CMK (cell line): ENCODE results near the gene ZIC1.

Experiments
- DNase-seq: peaks from one replicate; pipeline ENCODE4 v3.0.0-alpha.2; 2010; ENCODE audit warnings: low read depth

The ZIC1 gene

DNA sequence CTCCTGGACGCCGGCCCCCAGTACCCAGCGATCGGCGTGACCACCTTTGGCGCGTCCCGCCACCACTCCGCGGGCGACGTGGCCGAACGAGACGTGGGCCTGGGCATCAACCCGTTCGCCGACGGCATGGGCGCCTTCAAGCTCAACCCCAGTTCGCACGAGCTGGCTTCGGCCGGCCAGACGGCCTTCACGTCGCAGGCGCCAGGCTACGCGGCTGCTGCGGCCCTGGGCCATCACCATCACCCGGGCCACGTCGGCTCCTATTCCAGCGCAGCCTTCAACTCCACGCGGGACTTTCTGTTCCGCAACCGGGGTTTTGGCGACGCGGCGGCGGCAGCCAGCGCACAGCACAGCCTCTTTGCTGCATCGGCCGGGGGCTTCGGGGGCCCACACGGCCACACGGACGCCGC lies 956 bp downstream of the ZIC1 start:
- DNase-seq = no peak

DNA sequence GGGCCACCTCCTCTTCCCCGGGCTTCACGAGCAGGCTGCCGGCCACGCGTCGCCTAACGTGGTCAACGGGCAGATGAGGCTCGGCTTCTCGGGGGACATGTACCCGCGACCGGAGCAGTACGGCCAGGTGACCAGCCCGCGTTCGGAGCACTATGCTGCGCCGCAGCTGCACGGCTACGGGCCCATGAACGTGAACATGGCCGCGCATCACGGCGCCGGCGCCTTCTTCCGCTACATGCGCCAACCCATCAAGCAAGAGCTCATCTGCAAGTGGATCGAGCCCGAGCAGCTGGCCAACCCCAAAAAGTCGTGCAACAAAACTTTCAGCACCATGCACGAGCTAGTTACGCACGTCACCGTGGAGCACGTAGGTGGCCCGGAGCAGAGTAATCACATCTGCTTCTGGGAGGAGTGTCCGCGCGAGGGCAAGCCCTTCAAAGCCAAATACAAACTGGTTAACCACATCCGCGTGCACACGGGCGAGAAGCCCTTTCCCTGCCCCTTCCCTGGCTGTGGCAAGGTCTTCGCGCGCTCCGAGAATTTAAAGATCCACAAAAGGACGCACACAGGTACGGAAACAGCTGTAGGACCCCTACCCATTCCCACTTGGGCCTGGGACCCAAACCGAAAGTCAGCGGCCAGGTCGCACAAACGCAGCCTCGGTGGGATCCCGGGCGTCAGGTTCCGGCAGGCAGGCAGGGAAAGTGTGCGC lies 1.5 kb downstream of the ZIC1 start:
- DNase-seq = no peak

DNA sequence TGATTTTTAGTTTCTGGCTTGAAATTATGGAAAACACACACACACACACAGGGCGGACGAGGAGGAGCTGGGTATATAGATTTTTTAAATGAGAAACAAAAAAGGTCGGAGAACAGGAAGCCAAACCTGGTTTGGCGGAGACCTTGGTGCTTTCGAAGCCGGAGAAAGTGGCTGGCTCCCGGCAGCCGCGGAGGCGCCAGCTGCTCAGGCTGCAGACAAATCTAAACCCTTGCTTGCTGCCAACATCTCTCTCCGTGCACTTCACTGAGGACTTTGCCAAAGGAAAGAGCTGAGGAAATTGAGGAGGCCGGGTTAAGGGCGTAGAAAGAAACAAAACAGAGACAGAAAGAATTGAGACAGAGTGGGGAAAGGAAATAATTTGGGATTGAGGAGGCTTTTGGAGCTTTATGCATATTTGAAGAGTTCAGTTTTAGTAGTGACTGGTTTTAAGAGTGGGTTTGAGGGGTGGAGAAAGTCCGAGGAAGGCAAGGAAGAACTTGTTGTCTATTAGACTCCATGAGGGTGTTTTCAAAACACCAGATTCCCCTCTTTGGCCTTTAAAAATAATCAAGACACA lies 2.2 kb downstream of the ZIC1 start:
- no peak for DNase-seq

DNA sequence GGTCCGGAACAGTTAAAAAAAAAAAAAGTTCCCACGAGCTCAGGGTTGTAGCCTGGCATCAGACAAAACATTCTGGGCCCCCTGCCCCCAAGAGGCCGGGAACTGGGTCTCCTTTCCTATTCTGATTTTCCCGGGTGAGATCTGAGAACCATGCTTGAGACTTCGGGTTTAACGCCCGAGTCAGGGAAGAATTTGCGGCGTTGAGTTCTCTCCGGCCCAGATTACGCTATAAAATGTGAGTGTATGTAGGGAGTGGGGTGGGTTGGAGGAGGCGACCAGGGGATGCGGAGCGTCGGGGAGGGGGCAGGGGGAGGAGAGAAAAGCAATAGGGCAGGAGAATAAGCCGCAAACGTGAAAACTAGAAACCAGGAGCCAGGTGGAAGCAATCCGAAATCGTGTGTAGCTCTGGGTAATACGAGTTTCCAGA lies 2.7 kb downstream of the ZIC1 start:
- DNase-seq = no peak

DNA sequence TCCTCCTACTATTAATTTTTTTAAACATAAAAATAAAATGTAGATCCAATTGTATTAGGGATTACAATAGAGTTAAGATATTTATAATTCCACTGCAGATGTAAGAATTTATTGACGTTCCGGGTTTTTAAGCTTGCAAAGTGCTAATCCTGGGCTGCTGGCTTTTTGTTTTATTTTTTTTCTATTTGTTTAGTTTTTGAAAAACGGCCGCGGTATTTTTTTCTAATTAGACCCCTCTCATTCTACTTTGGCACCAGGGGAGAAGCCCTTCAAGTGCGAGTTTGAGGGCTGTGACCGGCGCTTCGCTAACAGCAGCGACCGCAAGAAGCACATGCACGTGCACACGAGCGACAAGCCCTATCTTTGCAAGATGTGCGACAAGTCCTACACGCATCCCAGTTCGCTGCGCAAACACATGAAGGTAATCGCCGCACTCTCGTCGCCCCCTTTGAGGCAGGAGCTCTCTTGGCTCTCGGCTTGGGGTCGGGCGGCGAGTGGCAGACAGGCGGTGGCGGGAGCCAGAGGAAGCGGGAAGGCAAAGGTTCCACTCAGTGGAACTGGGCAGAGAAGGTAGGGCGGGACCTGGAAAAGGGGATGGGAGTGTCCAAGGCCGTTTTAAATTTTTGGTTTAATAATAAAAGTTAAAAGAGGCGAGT lies 3.2 kb downstream of the ZIC1 start:
- DNase-seq = no peak

DNA sequence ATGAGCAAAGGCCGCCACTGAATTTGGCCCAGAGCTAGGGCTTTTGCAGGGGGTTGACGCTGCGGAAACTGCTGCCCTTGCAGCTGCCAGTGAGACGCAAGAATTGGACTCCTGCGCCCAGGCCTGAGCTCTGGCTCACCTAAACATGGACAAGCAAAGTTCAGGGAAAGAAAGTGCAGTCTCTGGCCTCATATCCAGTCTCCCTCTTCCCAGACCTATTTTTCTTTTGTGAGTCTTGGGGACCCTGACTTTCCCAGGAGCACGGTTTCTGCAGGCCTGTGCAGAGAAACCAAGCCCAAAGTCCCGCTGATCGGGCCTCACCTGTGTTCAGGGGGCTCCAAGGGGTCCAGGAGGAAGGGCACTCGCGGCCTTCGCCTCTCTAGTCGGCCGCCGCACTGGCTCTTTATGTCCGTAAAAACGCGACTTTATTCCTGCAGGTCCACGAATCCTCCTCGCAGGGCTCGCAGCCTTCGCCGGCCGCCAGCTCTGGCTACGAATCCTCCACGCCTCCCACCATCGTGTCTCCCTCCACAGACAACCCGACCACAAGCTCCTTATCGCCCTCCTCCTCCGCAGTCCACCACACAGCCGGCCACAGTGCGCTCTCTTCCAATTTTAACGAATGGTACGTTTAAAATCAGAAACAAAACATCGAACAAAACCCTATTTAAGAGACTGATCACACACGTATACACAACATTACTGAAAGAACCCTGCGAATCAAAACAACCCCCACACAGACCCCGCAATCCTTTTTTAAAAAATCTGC lies 3.9 kb downstream of the ZIC1 start:
- DNase-seq = no peak

DNA sequence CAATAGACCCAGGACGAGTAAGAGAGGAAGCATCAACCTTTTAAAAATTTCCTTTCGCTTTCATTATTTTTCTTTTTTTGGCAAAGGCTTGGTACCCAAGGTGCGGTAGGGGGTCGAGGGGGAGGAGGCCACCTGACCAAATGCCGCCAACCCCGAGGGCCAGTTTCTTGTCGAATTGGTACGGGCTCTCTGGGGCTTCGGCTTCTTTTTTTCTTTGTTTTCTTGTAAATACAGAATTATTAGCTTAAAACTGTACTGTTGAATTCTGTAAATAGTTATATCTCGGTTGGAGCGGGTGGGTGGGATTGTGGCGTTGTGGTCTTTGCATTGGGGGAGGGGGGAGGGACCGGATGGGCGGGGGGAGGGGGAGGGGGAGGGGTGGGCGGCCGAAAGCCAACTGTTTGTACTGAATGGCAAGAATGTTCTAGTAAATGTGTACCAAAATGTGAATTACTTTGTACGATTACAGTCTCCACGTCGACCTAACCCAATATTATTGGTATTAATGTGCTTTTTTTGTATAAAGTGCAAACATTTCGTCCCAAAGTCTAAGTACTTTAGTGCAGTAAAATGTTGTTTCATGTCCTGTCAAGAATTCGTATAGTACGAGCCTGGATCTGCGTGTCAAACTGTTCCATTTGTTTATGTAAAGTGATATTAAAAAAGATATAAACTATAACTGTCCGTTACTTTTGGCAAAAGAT lies 4.7 kb downstream of the ZIC1 start:
- DNase-seq = no peak

DNA sequence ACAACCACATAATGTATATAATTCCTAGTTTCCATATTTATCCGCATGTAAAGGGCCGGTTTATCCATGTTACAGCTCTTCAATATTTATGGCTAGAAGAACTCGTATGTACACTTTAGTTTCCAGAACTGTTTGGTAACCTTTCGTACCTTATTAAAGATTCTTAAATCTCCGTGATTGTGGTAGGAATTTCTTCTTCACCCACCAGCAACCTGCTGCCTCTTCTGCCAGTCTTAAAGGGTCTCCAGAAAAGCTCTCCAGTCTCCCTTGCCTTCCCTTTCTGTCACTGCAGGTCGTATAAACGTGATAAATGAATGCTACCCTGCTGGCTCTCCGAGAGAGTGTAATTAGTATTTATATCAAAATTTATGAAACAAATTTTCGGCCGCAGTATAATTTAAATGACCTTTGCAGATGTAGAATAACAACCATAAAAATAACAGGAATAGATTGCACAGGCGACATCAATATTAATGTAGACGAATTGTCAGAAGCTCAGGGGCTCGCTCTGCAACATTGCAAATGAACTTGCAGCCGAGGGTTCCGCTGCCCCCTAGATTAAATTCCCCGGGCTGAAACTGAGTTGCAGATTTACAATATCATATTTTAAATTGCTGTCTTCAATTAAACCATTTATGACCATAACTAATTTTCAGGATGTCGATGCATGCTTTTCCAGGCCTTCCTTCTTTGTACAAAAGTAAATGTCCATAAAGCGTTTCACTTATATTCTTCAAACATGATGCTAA lies 5.4 kb downstream of the ZIC1 start:
- no peak for DNase-seq

DNA sequence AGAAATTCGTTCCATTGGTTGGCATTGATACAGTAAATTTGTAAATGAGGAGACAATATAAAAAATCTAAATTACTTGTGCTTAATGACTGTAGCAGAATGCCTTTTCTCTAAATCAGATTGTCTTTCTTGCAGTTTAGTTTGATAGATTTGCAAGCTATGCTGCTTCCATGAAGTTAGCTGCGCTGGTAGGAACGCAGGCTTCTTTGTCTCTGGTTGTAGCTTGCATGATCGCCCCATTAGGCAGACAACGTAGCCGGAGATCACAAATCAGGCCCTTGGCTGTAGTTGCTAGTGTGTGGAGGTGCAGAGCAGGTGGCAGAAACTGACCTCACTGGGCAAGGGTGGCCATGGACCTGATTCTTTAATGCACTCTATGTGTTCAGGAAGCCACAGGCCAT lies 6.1 kb downstream of the ZIC1 start:
- DNase-seq = no peak

DNA sequence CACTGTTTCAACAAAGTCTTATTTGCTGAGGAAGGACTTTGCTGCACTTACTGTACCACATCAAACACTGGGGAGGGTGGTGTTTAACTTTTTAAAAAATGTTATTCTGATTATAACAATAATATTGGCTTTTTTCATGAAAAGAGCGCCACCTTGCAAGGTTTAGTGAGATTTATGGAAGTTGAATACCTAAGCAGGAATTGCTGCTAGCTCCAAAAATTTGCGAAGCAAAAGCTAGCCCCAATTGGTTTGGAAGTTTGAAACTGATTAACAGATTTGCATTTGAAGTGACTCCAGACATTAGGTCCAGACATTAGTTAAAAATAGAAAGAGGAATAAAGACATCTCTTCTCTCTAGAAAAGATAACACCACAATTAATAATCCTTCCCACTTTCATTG lies 6.7 kb downstream of the ZIC1 start:
- no peak for DNase-seq

DNA sequence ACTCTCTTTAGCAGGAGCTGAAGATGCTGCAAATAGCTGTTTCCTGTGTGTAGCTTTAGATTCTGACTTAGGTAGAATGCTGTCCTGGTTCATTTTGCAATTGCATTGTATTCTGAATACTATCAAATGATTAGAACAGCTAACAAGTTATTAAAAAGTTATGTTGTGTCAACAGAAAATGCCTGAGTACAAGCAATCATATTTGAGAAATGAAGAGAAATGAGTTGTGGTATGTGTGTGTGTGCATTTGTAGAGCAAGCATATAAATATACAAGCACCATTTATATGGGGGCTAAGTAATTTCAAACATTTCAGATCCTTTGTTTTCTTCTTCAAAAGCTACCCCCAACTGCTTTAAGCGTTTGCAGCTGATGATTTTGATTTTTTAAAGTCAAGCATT lies 7.8 kb downstream of the ZIC1 start:
- DNase-seq = no peak

DNA sequence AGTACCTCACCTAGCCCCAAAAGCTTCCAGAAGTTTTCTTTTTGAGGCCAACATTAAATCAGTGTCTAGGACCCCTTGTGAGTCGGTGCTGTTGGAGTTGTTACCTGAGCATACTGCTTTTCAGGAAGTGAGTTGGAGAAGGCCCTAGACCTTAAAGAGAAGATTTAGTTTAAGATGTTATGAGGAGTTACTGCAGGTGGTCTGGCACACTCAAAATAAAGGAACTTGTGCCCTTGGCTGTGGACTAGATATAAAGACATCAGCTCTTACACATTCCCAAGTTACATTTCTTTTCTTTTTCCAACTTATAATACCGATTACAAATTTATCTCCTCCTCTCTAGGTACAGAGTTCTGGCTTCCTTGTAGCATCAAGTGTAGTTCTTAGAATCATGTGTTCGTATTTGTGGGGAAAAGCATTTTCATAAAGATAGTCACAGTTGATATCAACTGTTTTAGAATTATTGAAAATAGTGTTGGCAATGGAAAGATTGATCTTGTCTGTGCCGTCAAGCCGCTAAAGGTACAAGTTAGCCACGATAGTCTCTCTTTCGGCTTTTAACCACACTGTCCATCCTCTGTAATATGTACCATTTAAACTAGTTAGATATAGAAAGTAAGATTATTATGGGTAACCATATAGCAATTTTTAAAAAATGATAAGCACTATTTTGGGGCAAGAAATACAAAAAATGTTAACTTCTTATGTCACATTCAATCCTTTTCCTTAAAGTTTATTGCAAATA lies 8.6 kb downstream of the ZIC1 start:
- no peak for DNase-seq

DNA sequence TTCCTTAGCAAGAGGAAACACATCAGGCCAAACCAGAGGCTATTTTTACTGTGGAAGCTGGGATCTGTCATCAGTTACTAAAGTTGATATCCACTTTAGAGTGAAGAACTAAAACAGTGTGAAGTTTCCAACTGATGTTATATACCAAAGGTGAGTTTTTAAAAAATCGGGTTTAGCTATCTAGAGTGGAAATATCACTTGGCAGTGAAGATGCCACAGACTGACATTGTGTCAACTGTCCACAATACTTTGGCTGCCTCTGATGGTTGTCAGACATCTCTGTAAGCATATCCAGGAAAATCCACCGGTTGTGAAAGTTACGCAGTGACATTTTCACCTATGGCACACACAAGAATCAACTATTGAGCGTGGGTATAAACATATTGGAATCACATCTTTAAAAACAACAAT lies 9.2 kb downstream of the ZIC1 start:
- DNase-seq = no peak

DNA sequence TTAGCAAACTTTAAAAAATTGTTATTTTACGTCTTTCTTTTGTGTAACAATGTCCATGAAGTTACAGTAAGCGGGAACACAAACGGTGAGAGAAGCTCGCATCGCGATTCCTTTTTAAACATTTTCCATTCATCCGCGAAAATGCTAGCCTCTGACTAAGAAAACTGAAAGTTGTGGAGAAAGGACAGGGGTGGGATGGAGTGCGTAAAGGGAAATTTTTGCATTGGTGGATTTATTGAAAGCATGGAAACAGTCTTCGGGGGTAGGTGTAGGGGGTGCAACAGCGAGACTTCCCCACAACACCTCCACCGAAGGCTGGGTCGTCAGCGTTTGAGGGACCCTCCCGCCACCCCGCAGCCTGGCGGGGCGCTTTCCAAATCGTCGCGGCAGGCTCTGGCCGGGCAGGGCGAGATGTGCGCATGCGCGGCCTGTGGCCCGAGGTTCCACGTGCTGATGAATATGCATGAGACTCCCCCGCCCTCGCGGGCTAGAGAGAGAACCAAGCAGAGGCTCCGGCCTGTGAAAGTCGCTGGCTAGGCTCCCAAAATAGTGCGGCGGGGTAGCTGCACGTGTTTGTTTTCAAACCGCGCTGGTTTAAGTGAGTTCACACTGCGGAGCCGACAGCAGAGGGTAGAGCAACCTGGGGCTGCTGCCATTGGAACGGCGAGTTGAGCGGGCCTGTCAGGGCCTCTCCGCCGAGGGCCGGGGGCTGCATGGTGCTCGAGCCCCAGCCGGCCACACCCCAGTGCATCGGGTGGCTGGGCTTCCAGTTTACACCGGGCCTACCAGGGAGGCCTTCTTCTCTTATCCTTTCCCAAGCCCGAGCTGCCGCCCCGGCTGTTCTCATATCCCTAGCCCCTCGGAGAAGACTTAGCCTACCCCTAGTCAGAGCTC lies 9.9 kb downstream of the ZIC1 start:
- DNase-seq = no peak

DNA sequence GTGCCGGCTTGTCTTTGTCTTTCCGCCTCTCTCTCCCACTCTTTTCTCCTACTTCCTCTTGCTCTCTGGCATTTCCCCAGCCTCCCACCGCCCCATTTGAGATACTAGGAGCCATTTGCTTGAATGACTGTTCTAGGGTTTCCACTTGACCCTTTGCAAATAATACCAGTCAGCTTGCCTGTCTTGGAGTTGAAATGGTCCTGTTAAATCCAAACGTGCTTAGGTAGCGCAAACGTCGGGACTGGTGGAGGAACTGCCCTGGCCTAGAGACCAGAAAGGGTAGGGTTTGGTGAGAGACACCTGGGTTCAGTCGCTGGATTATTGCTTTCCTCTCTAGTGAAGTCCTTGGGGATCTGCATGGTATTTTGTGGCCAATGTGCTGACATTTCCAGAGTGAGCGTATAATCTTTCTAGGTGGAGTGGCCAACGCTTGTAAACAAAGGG lies 10.6 kb downstream of the ZIC1 start:
- DNase-seq = no peak

DNA sequence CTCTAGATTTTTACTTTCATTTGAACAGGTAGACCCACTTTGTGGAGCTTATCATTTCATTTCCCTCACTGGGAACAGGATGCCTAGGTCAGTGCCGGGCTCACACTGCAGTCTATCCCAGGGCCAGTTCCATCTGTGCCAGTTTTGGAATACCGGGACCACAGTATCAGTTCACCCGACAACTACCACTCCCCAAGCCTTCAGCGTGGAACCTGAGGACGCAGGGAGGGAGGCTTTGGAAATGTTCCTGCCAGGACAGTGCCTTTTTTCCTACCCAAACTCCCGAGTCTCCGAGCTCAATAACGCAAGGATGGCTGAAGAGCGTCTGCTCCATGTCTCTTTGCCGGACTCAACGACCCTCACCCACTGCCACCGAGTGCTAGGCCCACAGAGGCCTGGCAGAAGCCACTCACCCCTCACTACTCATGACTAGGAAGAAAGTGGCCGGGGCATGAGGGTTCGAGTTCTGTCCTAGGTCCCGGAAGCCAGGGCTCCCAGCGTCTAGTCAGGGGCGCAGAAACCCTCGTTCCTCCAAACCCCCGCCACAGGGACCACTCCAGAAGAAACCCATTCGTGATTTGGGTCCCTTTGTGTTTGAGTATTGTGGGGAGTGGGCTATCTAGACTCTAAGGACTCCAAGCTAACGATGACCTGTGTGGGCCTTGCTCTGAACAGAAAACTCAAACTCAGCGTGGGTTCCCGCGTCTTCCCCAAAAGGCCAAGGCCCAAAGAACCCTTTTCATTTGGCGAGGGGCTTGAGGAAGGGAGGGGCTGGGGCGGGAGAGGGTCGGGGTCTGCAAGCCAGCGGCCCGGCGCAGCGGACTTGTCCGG lies 11.4 kb downstream of the ZIC1 start:
- DNase-seq = no peak

DNA sequence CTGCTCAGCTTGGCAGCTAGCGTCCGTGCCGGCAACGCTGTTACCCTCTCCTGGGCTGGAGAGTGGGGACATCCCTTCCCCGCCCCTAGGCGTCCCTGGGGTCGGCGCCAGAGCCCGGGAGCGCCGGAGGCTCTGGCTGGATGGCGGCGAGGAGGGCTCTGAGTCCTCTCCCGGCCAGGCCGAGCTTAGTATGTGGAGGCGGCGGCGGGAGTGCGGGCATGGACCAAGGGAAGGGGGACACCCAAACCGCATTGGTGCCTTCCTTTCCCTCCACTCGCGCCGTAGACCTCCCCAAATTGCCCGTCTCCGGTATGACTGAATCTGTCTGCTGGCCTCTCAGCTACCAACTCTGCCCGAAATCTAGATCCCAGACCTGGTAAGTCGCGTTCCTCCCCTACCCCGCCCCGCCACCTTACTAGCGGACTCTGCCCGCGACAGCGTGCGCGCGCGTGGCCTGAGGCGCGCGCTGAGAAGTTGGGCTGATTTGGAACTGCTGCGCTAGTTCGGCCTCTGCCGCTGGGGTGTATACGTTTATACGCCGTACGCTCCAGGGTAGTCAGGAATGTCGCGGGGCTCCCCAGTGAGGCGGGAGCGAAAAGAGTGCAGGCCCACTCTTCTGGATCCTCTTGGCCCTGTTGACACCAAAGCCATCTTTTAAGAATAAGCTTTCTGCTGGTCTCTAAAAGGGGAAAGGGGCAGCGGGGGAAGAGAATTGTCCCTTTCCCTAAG lies 12.2 kb downstream of the ZIC1 start:
- DNase-seq = no peak

DNA sequence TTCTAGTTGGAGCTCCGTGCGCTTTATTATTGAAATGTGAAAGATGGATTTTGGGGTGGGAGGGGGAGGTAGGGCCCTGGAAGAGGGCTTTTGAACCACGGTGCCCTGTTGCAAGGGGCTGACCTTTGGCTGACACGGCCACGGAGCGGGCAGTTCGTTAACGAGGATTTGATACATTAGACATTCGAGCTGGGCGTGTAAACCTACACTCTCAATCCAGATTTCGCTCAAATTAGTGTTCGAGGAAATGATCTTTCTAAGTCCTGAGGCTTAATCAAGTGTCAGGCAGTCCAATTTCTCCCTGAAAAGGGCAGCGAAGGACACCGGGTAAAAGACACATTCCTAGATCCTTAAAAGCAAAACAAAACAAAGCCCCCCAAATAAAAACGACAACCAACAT lies 13.0 kb downstream of the ZIC1 start:
- DNase-seq = no peak
